H1 (cell line): ENCODE results near the gene METAP1D. TPM values are rescaled to one million over a fixed set of nuclear protein-coding genes. Genes with fewer than 3 reads are reported as not detected.

Experiments
- EZH2 ChIP-seq: fragments of 200-600 bp; sonication (generic); IDR thresholded peaks from 2 replicates; pipeline ENCODE4 v1.7.1; 2012; ENCODE audit warnings: low read depth, mild to moderate bottlenecking, moderate library complexity, low read length, inconsistent platforms; ENCODE audit not compliant: severe bottlenecking
- polyA plus RNA-seq, 7 experiments: library from polyadenylated mRNA; depleted of rRNA in 3 of 7; stranded (reverse) in 5 of 7; unstranded in 2 of 7; fragments of >200 nt in 5 of 7; fragments of 200-250 nt in 2 of 7; gene quantifications; 1 replicate in 5 of 7; 2 replicates in 1 of 7; 4 replicates in 1 of 7; pipeline versions ENCODE4 v1.2.1 to v1.2.3, GENCODE V29; 2011 to 2013; ENCODE audit warnings: missing spikeins in 2 of 7, mixed read lengths in 2 of 7
- total RNA-seq: library from RNA; stranded (reverse); fragmentation: NEBNext Ultra II Directional; extraction: Animal tissue kit (Norgen Biotek cat#: 25700); gene quantifications from 2 replicates; pipeline ENCODE4 v1.2.1, GENCODE V29; 2021

Gene METAP1D
- total and polyA plus RNA-seq, 2 of the 8 experiments (the other 6 are each of a cell fraction or from before 2014, with no cell fraction given) = 3.9 to 6.2 TPM

DNA sequence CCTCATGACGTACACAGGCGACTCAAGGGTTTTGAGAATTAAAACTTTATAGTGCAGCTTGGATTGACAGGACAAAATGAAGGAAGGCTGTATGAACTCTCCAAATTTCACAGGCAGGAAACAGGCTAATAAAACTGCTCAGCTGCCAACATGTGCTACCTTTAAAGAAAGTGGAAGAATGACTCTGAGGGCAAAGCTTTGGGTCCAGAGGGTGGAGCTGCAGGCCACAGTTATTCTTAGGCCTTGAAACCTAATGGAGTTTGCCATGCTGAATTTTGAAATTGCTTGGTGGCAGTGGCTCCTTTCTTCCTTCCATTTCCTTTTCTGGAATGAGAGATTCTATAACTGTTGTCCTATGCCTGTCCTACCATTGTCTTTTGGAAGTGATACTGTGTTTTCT is 42.7 kb upstream of the METAP1D start (continued):
- no peak for TF ChIP-seq EZH2
- TF ChIP-seq, all 59 proteins: peak for 2
